Measurements from ENCODE around the gene MED27. TPM values are rescaled to one million over a fixed set of nuclear protein-coding genes. Genes with fewer than 3 reads are reported as not detected.

Gene MED27
- total RNA-seq, 1 donor from 2014 or later: 17.9 TPM

- ATAC-seq: no peak
Measured at GRCh38 chr9:131875828-131876485, 203.7 kb downstream of the MED27 start.

DNA sequence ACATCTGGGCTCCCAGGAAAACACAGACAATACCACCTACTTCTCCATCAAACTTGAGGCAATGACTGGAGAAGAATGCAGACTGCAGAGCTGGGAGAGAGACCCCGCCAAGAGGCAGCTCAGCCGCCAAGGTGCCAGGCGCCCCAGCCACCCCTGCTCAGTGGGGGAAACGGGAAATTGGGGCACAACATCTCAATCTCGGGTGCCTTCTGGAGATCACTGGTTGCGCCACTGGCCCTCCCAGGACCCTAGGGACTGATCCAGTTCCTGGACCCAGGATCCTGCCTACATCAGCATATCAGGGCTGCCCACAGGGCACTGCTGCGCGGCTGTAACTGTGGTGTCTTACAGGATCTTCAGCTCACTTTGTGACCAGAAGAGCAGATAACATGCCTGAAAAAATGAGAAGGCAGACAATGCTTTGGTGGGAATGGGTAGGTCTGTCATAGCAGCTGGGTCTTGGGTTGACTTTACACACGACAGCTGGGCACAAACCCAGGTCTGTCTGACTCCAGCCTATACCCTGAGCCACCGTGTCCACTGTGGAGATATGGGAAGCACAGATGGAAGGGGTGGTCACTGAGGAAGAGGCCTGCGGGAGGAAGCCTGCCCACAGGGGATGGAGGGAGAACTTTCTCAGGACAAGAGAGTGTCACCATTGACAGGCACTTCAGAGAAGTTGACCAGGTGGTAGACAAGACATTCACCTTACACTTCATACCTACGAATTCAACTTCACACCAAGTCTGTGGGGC is 204.6 kb downstream of the MED27 start:
- no peak for ATAC-seq

GRCh38 chr9:131874447-131874846 is 205.2 kb downstream of the MED27 start:
- ATAC-seq: no peak

DNA sequence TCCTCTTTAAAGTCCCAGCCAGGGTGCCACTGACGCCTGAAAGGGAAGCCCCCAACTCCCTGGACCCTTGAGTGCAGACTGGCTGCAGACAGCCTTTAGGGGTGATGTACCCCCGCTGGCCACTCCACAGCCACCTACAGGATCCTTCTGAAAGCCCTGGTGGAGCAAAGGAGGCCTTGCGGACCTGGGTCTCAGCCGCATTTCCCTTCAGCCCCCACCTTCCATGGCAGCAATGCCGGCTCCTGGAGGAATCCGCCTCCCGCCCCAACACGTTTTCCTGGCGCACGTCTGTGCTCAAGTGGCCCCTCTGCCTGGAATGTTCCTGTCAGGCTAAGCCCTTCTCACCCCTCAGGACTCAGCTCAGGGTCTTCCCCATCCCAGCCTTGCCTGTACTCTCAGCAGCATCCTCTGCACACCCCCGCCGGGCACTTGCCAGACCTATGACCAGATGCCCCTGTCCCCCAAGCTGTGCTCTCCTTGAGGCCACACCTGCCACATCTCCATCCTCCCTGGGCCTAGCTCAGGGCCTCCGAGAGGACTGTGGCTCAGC is 205.7 kb downstream of the MED27 start:
- no peak for ATAC-seq

GRCh38 chr9:131873335-131873734 is 206.3 kb downstream of the MED27 start:
- ATAC-seq: no peak

DNA sequence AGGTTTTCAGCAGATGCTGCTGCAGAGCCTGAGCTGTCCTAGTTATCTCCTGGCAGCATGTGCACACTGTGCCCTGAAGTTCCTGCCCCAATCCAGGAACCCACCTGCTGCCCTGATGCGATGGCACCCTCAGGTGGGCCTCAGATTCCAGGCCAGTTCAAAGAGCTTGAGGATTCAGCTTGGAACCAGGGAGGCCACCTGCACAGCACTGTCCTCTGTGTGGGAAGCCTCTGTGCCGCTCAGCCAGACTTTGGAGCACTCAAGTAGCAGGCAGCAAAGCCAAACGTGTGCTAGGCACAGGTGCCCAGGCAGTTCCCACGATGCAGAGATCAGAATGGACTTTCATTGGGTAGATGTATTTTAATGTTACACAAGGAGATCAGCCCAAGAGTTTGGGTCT is 207.0 kb downstream of the MED27 start:
- ATAC-seq: no peak

- ATAC-seq: no peak
Measured at GRCh38 chr9:131872006-131872405, 207.7 kb downstream of the MED27 start.

- no peak for ATAC-seq
Measured at GRCh38 chr9:131870156-131870555, 209.5 kb downstream of the MED27 start.

DNA sequence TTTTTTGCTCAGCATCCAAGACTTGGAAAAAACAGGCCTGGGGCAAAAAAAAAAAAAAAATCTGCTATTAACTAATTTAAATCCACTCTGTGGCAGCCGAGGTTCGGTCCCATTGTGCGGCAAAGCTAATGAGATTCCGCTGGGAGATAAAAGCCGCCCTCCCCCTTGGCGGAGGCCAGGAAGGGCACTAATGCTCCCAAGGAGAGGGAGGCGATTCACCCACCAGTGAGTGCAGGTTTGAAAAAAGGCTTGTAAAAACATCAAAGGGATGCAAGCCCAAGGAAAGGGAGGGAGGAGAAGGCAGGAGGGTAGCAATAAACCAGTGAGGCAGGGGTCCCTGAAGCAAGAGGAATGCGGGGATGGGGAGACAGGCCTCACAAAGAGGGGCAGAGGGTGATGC is 210.3 kb downstream of the MED27 start:
- ATAC-seq: no peak

DNA sequence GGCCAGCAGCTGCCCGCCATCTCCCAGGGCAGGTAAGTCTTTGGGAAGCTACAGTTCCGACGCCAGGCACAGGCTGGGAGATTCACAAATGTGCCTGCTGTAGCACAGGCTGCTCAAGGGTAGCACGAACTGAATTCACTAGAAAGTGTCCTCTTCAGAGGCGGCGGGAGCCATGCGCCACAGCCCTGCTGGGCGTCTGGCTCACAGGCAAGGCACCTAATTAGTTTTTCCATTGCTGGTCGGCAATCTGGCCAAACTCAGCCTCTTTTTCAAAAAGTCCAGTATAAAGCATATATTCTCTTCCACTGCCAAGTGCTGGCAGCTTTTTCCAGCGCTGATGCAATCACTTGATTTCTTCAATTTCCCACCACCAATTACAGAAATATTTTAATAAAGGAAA is 210.9 kb downstream of the MED27 start:
- no peak for ATAC-seq

GRCh38 chr9:131867611-131868192 is 212.0 kb downstream of the MED27 start:
- ATAC-seq: no peak

GRCh38 chr9:131865446-131866195 is 214.0 kb downstream of the MED27 start:
- no peak for ATAC-seq

- no peak for ATAC-seq
Measured at GRCh38 chr9:131864531-131864930, 215.1 kb downstream of the MED27 start.

- no peak for ATAC-seq
Measured at GRCh38 chr9:131863306-131863896, 216.3 kb downstream of the MED27 start.

DNA sequence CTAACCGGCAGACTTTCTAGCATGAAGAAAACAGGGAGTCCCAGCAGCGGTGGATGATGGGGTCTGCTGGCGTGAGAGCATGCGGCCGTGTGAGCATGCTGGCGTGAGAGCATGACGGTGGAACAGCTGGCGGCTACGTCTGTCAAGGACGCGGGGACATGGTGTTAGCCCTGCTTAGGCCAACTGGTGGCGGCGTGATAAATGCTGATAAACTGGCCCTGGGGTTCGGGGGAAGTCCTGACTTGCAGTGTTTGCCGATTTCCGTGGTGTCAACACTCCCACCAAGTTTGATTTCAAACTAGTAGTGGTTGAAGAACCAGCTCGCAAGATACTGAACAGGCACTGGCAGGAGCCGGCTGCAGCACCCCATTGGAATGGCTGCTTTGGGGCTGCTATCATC is 217.4 kb downstream of the MED27 start:
- no peak for ATAC-seq

- ATAC-seq: no peak
Measured at GRCh38 chr9:131860430-131860829, 219.2 kb downstream of the MED27 start.

- ATAC-seq: no peak
Measured at GRCh38 chr9:131858147-131858546, 221.5 kb downstream of the MED27 start.

- no peak for ATAC-seq
Measured at GRCh38 chr9:131856105-131856504, 223.6 kb downstream of the MED27 start.

DNA sequence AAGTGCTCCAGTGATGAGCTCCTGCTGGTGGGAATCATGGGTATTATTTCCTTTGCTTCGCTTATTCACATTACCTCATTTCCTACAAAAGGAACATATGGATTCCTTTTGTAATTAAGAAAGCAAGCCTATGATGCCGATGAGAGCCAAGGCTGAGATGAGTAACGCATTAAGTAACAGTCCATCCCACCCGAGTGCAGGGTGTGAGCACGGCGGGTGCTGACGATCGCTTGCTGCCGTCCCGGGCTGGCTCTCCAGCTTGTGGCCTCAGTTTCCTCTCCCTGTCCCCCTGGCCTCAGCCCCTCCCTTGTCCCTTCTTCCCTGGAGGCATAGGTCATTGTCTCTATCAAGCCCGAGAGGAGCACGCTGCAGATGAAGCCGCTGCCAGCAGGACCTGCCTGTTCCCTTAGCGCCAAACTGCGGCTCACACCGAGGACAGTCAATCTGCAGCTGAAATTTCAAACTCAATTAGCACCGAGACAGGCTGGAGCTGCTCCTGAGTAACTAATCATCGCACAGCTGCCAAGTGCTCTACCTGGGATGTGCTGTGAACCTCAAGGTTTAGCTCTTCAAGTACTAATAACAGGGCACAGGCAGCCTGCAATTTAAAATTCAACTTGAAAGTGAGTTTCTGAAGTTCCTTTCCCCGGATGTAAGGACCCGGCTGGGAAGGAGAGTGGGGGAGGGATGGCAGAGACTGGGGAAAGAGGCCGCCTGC is 224.6 kb downstream of the MED27 start:
- ATAC-seq: no peak

DNA sequence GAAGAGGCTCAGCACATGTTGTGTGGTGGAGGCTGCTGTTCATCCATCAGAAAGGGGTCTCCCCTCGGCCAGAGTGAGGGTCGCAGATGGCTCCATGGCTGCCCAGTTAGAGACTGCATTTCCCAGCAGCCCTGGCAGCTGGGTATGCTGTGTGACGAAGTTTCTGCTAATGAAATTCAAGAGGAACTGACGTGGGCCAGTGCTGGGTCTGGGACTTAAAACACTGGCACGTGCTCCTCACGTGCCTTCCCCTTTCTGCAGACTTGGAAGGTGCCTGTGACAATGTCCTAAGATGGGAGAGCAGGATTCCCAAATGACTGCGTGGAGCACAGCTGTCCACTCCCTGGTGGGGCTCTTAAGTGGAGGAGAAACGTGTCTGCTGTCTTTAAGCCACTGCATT is 225.3 kb downstream of the MED27 start:
- no peak for ATAC-seq

GRCh38 chr9:131853434-131853833 is 226.2 kb downstream of the MED27 start:
- no peak for ATAC-seq

DNA sequence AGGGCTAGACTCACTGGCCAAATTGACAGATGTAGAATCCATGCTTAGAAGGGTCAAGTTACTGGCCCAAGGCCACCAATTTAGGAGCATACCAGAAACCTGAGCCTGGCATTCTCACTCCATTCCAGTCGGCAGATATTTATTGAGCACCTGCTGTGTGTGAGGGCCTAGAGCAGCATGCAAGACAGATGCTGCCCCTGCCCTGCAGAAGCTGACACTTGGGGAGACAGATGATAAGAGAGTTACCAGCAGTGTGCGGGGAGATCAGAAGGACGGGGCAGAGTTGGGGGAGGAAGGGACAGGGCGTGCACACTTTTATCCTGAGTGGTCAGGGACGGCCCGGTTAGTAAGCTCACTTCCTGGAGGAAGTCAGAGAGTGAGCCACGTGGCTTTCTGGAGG is 228.3 kb downstream of the MED27 start:
- no peak for ATAC-seq

All from esophagus mucosa (tissue), 1 donor.